ENCODE data around the gene SYDE1. TPM values are rescaled to one million over a fixed set of nuclear protein-coding genes. Genes with fewer than 3 reads are reported as not detected.

Gene SYDE1
- total RNA-seq, 1 donor from 2014 or later = 20.8 TPM

GRCh38 chr19:15104411-15104810 is 2.8 kb upstream of the SYDE1 start:
- TF ChIP-seq, protein P1, sequence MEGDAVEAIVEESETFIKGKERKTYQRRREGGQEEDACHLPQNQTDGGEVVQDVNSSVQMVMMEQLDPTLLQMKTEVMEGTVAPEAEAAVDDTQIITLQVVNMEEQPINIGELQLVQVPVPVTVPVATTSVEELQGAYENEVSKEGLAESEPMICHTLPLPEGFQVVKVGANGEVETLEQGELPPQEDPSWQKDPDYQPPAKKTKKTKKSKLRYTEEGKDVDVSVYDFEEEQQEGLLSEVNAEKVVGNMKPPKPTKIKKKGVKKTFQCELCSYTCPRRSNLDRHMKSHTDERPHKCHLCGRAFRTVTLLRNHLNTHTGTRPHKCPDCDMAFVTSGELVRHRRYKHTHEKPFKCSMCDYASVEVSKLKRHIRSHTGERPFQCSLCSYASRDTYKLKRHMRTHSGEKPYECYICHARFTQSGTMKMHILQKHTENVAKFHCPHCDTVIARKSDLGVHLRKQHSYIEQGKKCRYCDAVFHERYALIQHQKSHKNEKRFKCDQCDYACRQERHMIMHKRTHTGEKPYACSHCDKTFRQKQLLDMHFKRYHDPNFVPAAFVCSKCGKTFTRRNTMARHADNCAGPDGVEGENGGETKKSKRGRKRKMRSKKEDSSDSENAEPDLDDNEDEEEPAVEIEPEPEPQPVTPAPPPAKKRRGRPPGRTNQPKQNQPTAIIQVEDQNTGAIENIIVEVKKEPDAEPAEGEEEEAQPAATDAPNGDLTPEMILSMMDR (IDR thresholded peaks at IDR 0.05) = no peak
- no peak for ATAC-seq
- intact Hi-C loops (cut with DNase I) = no loop called here

GRCh38 chr19:15105044-15105443 is 2.2 kb upstream of the SYDE1 start:
- H3K27me3 ChIP-seq (ENCODE audit: low read depth) = peaks cover 6% of the 10 kb centered on the region
- peaks cover 17% of the 10 kb centered on the region for H3K4me1 ChIP-seq
- H3K9me3 ChIP-seq = peaks cover 5% of the 10 kb centered on the region
- no peak overlapping the region for H3K4me3 ChIP-seq
- no peak overlapping the region for H3K27ac ChIP-seq
- no peak for ATAC-seq
- H3K36me3 ChIP-seq = peaks cover 10% of the 10 kb centered on the region
- intact Hi-C loops (cut with DNase I) = no loop called here
- DNase-seq = no peak
- TF ChIP-seq, protein P1 (IDR thresholded peaks at IDR 0.05) = no peak

More at GRCh38 chr19:15104411-15104810, 2.8 kb upstream of the SYDE1 start:
- Histone ChIP-seq H3K4me1 (peaks cover 17% of the 10 kb centered on the region), H3K27ac (no peak overlapping the region), H3K36me3 (peaks cover 4% of the 10 kb centered on the region), H3K27me3 (ENCODE audit: low read depth) (peaks cover 6% of the 10 kb centered on the region), H3K4me3 (no peak overlapping the region), H3K9me3 (peaks cover 5% of the 10 kb centered on the region)
- no peak for DNase-seq

DNA sequence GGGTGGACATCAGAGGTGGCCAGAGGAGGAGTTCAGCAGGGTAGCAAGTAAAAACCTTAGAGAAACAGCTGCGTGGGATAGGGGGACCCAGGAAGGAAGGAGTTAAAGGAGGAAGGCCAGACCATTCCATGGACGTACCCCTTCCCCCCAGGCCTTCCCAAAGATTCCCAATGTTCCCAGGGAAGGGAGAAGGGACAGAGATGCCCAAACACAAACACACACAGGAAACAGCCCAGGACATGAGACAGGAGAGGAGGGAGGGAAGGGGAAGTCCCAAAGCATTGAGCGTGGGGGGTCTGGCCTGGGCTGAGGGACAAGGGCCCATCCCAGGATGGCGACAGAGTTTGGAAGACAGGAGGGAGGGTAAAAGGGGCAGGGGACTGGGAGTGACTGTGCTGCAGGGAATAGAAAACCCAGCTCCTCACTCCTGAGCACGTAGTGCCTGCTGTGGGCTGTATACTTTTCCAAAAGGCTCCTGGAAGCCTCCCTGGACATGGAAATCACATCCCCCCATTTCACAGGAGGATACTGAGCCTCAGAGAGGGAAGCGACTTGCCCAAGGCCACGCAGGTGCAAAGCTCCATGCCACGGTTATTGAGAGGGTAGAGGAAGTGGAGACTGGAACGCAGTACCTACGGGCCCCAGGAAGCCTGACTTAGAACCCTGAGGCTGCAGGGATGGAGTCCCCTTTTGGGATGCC is 1.1 kb downstream of the SYDE1 start:
- no peak for DNase-seq
- peaks cover 6% of the 10 kb centered on the region for H3K27me3 ChIP-seq (ENCODE audit: low read depth)
- intact Hi-C loops (cut with DNase I) = no loop called here
- H3K36me3 ChIP-seq = peaks cover 40% of the 10 kb centered on the region
- H3K27ac ChIP-seq = peak overlapping the region; percentile 86
- H3K4me3 ChIP-seq = peak overlapping the region; percentile 67
- ATAC-seq = peak; percentile 7 to 34
- peaks cover 17% of the 10 kb centered on the region for H3K4me1 ChIP-seq
- TF ChIP-seq, protein P1 (IDR thresholded peaks at IDR 0.05) = no peak
- peaks cover 5% of the 10 kb centered on the region for H3K9me3 ChIP-seq

DNA sequence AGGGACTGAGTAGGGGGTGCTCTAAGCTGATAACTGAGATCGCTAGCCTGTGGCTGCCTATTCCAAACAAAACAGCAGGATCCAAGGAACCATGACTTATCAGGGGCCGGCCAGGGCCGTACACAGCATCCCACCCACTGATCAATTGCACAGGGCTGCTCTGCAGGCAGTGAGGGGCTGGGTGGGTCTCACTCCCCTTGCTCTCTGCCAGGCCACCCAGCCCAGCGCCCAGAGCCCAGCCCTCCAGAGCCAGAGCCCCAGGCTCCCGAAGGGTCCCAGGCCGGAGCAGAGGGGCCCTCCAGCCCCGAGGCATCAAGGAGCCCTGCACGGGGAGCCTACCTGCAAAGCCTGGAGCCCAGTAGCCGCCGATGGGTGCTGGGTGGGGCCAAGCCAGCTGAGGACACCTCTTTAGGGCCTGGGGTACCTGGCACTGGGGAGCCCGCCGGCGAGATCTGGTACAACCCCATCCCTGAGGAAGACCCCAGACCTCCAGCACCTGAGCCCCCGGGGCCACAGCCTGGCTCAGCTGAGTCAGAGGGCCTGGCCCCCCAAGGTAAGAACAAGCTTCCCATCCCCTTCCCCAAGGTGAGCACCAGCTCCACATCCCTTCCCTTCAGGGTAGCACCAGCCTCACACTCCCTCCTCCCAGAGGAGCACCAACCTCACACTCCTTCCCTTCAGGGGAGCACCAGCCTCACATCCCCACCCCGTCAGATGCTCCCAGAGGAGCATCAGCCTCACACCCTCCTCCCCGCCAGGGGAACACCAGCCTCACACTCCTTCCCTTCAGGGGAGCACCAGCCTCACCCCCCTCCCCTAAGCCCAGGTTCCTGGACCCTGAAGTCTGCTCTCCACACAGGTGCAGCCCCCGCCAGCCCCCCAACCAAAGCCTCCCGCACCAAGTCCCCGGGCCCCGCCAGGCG is 1.9 kb downstream of the SYDE1 start:
- Histone ChIP-seq H3K27me3 (ENCODE audit: low read depth) (peaks cover 6% of the 10 kb centered on the region), H3K27ac (peak overlapping the region; percentile 86), H3K4me1 (peaks cover 17% of the 10 kb centered on the region), H3K36me3 (peaks cover 48% of the 10 kb centered on the region), H3K9me3 (no peaks in the 10 kb centered on the region), H3K4me3 (no peak overlapping the region)
- no peak for DNase-seq
- ATAC-seq = no peak
- intact Hi-C loops (cut with DNase I) = no loop called here
- TF ChIP-seq, protein P1 (IDR thresholded peaks at IDR 0.05) = no peak

DNA sequence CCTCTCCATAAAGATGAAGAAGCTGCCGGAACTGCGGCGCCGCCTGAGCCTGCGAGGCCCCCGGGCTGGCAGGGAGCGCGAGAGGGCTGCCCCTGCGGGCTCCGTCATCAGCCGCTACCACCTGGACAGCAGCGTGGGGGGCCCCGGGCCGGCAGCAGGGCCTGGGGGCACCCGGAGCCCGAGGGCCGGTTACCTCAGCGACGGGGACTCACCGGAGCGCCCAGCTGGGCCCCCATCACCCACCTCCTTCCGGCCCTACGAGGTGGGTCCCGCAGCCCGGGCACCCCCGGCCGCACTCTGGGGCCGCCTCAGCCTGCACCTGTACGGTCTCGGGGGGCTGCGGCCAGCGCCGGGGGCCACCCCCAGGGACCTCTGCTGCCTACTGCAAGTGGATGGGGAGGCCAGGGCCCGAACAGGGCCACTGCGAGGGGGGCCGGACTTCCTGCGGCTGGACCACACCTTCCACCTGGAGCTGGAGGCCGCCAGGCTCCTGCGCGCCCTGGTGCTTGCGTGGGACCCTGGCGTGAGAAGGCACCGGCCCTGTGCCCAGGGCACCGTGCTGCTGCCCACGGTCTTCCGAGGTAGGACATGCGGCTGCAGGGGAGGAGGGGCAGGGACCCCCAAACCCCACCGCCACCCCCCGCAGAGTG is 2.7 kb downstream of the SYDE1 start:
- peaks cover 52% of the 10 kb centered on the region for H3K36me3 ChIP-seq
- intact Hi-C loops (cut with DNase I) = no loop called here
- no peak overlapping the region for H3K4me3 ChIP-seq
- TF ChIP-seq, protein P1 (IDR thresholded peaks at IDR 0.05) = no peak
- peaks cover 6% of the 10 kb centered on the region for H3K27me3 ChIP-seq (ENCODE audit: low read depth)
- H3K4me1 ChIP-seq = peaks cover 17% of the 10 kb centered on the region
- no peaks in the 10 kb centered on the region for H3K9me3 ChIP-seq
- DNase-seq (no peak), ATAC-seq (no peak)
- H3K27ac ChIP-seq = no peak overlapping the region

All from lower lobe of right lung (tissue), 2 donors.